GM21381 (cell line): ENCODE measurements around the gene ITLN1.

Experiments used
- ATAC-seq: cut with Tn5 transposase; IDR thresholded peaks from one replicate; pipeline ENCODE4 v1.9.1; 2021; ENCODE audit warnings: mild to moderate bottlenecking, moderate library complexity; ENCODE audit not compliant: unreplicated experiment

ITLN1 gene

GRCh38 chr1:160827418-160827817 lies 57.6 kb downstream of the ITLN1 start:
- no peak for ATAC-seq

DNA sequence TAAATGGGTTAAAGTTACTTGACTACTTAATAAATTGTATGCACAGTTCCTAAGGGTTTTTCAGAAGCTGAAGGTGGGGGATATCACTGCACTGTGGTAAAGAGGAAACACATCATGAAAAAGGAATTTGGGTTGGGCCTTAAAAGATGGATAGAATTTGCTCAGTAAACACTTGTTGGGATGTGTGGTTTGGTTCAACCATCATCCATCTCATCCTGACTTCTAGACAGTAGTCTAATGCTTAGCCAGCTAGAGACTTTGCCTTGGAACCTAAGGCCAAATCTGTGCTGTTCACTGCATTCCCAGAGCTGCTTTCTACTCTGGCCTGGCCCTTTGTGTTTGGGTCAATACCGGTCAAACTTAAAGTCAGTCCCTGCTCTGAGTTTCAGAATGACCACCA lies 58.4 kb downstream of the ITLN1 start:
- no peak for ATAC-seq
